C1 segment of cervical spinal cord (tissue), 14 donors: ENCODE data around the gene B3GALNT2.
"Not testable (repeated sequence)": the region's sequence is repeated elsewhere in the genome, so short reads cannot be mapped to it uniquely, and the experiment has no call there.

Experiments
- DNase-seq, 14 donors: peaks; one replicate each; lab custom pipeline; 2025; lab: John Stamatoyannopoulos, UW

The B3GALNT2 gene

GRCh38 chr1:235504494-235505222, 406 bp upstream of the B3GALNT2 start:
- DNase-seq = peak; percentile 89 to 99 (median 98)

GRCh38 chr1:235503403-235504121, 690 bp downstream of the B3GALNT2 start:
- DNase-seq = peak in 12 of 14 donors; percentile 32 to 85 (median 64)

- DNase-seq = no peak
These were observed 1.4 kb downstream of the B3GALNT2 start for GRCh38 chr1:235502601-235503402.

- no peak for DNase-seq
These were observed 3.2 kb downstream of the B3GALNT2 start for GRCh38 chr1:235500971-235501540.

- DNase-seq = no peak
These were observed 8.7 kb downstream of the B3GALNT2 start for GRCh38 chr1:235495551-235495950.

GRCh38 chr1:235495030-235495429, 9.2 kb downstream of the B3GALNT2 start:
- DNase-seq = no peak

- no peak for DNase-seq
These were observed 9.7 kb downstream of the B3GALNT2 start for GRCh38 chr1:235494531-235494930.

GRCh38 chr1:235491644-235492043, 12.6 kb downstream of the B3GALNT2 start:
- DNase-seq = no peak

GRCh38 chr1:235486321-235486720, 17.9 kb downstream of the B3GALNT2 start:
- no peak for DNase-seq

- no peak for DNase-seq
These were observed 18.7 kb downstream of the B3GALNT2 start for GRCh38 chr1:235485558-235485957.

GRCh38 chr1:235483090-235483489, 21.2 kb downstream of the B3GALNT2 start:
- DNase-seq = no peak

GRCh38 chr1:235473806-235474205, 30.4 kb downstream of the B3GALNT2 start:
- DNase-seq = no peak

- DNase-seq = no peak
These were observed 33.4 kb downstream of the B3GALNT2 start for GRCh38 chr1:235470741-235471439.

- not testable (repeated sequence) for DNase-seq
These were observed 34.4 kb downstream of the B3GALNT2 start for GRCh38 chr1:235469897-235470296.

GRCh38 chr1:235468970-235469369, 35.3 kb downstream of the B3GALNT2 start:
- DNase-seq = no peak

- no peak for DNase-seq
These were observed 36.2 kb downstream of the B3GALNT2 start for GRCh38 chr1:235468004-235468403.

GRCh38 chr1:235465066-235465465, 39.2 kb downstream of the B3GALNT2 start:
- DNase-seq = no peak

- not testable (repeated sequence) for DNase-seq
These were observed 41.4 kb downstream of the B3GALNT2 start for GRCh38 chr1:235462832-235463231.

GRCh38 chr1:235461954-235462353, 42.3 kb downstream of the B3GALNT2 start:
- DNase-seq = no peak

- no peak for DNase-seq
These were observed 43.5 kb downstream of the B3GALNT2 start for GRCh38 chr1:235460770-235461169.

- DNase-seq = not testable (repeated sequence)
These were observed 46.4 kb downstream of the B3GALNT2 start for GRCh38 chr1:235457856-235458255.
